Umbilical cord (tissue), 2 donors: ENCODE measurements around the gene GRM6. TPM values are rescaled to one million over a fixed set of nuclear protein-coding genes. Genes with fewer than 3 reads are reported as not detected.
A peak's percentile ranks its signal among the peaks of the same experiment; 100 is the strongest.

Experiments used
- DNase-seq: peaks from one replicate; pipeline ENCODE4 v3.0.0-alpha.2; 2015; ENCODE audit warnings: low spot score
- total RNA-seq: library from RNA; depleted of rRNA; stranded (reverse); fragments of >200 nt; gene quantifications from one replicate; pipeline ENCODE4 v1.2.3, GENCODE V29; 2014; ENCODE audit warnings: low replicate concordance; ENCODE audit not compliant: insufficient read depth

Gene GRM6
- total RNA-seq, 1 donor from 2014 or later, result 0.96 TPM

GRCh38 chr5:178984145-178985072 lies 10.7 kb downstream of the GRM6 start:
- no peak for DNase-seq

GRCh38 chr5:178983728-178984127 lies 11.4 kb downstream of the GRM6 start:
- no peak for DNase-seq

- no peak for DNase-seq
Observed at GRCh38 chr5:178982941-178983340, 12.2 kb downstream of the GRM6 start.

- DNase-seq, result no peak
Observed at GRCh38 chr5:178981381-178981780, 13.7 kb downstream of the GRM6 start.

- no peak for DNase-seq
Observed at GRCh38 chr5:178965465-178966055, 29.6 kb downstream of the GRM6 start.

GRCh38 chr5:178941361-178941760 lies 53.8 kb downstream of the GRM6 start:
- DNase-seq, result no peak

GRCh38 chr5:178940569-178941360 lies 54.4 kb downstream of the GRM6 start, which contains the start of gene ZNF454:
Gene ZNF454, plus strand, starts transcription at chr5:178941198. Its CDS starts 1,594 bp downstream, at chr5:178942792.
- peak; percentile 98 for DNase-seq

GRCh38 chr5:178931846-178932760 lies 63.0 kb downstream of the GRM6 start:
- no peak for DNase-seq

Other genes with a start within 250 kb of the GRM6 start
- gene ZNF354B, start 135.4 kb downstream of the GRM6 start, total RNA-seq, result 25.8 TPM
- gene ZFP2, start 99.4 kb downstream of the GRM6 start, total RNA-seq, result 8.7 TPM
- gene ZNF454, start 54.1 kb downstream of the GRM6 start, total RNA-seq, result 2.4 TPM
- 14.9 TPM for gene ZNF879, start 28.5 kb upstream of the GRM6 start, total RNA-seq
- gene ZNF354C, start 65.1 kb upstream of the GRM6 start, total RNA-seq, result 15.9 TPM